NCI-H526 (cell line): Measurements from ENCODE around the gene TDRD6.

Source experiments
- DNase-seq, 2 experiments: peaks; one replicate each; lab custom pipeline; 2025; lab: John Stamatoyannopoulos, UW

TDRD6 gene

DNA sequence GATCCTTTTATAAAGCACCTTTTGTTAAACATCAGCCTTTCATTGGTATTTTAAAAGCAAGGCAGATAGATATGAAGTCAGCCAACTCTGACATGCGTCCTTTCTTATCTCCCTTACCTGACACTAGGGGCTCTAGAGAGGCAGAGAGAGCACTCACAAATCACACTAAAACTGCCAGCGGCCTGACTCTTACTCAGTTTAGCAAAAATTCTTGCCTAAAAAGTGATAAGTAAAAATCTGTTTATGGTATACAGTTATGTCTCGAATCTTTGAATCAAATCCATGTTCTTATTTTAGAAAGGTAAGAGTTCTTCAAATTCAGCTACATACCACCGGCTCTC is 10.4 kb upstream of the TDRD6 start:
- DNase-seq: peak in 1 of 2 experiments; percentile 4

DNA sequence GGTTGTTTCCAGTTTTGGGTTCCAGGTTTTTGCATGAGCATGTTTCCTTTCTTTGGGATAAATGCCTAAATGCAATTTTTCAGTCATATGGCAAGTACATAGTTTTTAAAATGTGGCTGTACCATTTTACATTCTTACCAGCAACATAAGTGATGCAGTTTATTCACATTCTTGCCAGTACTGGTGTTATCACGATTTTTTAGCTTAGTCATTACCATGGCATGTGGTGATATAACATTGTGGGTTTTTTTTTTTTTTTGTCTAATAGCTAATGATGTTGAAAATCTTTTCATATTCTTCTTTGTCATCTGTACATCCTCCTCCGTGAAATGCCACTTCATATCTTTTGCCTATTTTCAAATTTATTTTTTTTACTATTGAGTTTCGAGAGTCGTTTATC is 2.9 kb upstream of the TDRD6 start:
- no peak for DNase-seq

DNA sequence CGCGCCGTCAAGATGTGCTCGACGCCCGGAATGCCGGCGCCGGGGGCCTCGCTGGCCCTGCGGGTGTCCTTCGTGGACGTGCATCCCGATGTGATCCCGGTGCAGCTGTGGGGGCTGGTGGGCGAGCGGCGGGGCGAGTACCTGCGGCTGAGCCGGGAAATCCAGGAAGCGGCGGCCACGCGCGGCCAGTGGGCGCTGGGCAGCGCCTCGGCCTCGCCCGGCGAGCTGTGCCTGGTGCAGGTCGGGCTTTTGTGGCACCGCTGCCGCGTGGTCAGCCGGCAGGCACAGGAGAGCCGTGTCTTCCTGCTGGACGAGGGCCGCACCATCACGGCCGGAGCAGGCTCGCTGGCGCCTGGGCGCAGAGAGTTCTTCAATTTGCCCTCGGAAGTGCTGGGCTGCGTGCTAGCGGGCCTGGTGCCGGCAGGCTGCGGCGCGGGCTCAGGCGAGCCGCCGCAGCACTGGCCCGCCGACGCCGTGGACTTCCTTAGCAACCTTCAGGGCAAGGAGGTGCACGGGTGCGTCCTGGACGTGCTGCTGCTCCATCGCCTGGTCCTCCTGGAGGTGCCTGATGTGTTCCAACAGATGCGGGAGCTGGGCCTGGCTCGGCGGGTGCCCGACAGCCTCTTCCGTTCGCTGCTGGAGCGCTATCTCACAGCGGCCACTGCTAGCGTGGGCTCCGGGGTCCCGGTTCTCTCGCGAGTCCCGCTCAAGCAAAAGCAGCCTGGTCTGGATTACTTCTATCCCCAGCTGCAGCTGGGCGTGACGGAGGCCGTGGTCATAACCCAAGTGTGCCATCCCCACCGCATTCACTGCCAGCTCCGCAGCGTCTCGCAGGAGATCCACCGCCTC is 656 bp downstream of the TDRD6 start:
- no peak for DNase-seq

DNA sequence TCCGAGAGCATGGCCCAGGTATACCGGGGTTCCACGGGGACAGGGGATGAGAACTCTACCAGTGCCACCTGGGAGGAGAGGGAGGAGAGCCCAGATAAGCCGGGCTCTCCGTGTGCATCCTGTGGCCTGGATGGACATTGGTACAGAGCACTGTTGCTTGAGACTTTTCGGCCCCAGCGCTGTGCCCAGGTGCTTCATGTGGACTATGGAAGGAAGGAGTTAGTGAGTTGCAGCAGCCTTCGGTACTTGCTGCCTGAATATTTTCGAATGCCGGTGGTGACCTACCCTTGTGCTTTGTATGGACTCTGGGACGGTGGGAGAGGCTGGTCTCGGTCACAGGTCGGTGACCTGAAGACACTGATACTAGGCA is 1.3 kb downstream of the TDRD6 start:
- DNase-seq: no peak

DNA sequence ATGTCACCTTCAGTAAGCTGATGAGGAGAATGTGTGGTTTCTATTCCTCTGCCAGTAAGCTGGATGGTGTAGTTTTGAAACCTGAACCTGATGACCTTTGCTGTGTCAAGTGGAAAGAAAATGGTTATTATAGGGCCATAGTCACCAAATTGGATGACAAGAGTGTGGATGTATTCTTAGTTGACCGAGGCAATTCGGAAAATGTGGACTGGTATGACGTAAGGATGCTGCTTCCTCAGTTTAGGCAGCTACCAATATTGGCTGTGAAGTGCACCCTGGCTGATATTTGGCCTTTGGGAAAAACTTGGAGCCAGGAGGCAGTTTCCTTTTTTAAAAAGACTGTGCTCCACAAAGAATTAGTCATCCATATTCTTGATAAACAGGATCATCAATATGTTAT is 2.0 kb downstream of the TDRD6 start:
- DNase-seq: no peak

DNA sequence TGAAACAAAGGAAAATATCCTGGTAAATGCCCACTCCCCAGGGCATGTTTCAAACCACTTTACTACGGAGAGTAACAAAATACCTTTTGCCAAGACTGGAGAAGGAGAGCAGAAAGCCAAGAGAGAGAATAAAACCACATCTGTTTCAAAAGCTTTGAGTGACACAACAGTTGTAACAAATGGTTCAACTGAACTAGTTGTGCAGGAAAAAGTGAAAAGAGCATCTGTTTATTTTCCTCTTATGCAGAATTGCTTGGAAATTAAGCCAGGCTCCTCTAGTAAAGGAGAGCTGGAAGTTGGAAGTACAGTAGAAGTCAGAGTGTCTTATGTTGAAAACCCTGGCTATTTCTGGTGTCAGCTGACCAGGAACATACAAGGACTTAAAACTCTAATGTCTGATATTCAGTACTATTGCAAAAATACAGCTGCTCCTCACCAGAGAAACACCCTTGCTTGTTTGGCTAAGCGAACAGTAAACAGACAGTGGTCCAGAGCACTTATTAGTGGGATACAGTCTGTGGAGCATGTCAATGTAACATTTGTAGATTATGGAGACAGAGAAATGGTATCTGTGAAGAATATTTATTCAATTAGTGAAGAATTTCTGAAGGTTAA is 2.6 kb downstream of the TDRD6 start:
- no peak for DNase-seq

DNA sequence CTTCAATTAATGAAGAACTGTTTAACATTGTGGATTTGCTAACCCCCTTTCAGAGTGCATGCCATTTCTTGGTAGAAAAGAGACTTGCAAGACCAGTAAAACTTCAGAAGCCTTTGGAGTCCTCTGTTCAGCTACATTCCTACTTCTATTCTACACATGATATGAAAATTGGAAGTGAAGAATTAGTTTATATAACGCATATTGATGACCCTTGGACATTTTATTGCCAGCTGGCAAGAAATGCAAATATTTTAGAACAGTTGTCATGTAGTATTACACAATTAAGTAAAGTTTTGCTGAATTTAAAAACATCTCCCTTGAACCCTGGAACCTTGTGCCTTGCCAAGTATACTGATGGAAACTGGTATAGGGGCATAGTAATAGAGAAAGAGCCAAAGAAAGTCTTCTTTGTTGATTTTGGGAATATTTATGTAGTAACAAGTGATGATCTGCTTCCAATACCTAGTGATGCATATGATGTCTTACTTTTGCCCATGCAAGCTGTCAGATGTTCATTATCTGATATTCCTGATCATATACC is 3.3 kb downstream of the TDRD6 start:
- DNase-seq: no peak

DNA sequence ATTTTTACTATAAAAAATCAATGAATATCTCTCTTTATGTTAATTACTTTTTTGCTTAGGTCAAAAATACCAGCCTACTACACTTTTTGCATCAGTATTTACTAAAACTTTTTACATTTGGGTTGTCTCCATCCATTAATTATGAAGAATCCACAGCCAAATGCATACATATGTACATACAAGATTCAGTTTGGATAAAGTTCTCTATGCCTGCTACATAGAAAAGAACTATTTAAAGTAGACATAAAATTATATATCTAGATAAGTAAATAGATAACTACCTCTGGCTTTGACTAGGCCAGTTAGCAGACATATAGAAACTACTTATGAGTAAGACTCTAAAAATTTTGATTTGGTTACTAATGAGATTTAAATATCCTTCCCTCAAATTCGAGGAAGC is 12.3 kb downstream of the TDRD6 start:
- DNase-seq: no peak

DNA sequence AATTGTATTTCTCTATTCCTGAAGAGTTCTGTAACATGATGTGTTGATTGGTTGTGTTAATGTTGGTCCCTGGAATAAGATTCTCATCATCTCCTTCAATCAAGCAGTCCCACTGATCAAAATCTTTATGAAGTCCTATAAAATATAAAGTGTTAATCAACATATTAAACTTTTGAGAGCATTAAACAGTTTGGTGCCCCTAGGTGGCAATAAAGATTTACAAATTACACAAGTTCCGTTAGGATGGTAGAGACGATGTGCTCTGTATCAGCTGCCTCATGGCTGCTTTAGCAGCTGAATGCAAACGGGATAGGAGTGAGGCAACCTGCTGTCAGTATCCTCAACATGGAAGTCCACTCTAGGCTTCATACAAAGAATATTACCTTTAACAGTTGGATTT is 16.9 kb downstream of the TDRD6 start:
- DNase-seq: peak; percentile 12 to 73

DNA sequence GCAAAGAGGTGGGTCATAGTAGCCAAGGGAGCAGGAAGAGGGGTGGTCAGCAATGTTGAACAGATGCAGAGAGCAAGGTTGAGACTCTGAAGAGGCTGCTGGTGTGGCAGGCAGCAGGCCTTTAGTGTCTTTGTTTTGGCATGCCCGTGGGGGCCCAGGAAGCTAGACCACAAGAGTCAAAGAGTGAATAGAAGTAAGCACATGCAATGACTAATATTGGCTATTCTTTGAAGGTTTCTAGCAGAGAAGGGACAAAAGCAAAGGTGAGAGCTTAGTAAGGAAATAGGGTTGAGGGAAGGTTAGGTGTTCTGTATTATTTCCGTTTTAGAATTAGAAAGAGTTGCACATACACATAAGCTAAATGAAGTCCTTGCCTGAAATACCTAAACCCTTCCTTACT is 18.8 kb downstream of the TDRD6 start:
- DNase-seq: no peak

DNA sequence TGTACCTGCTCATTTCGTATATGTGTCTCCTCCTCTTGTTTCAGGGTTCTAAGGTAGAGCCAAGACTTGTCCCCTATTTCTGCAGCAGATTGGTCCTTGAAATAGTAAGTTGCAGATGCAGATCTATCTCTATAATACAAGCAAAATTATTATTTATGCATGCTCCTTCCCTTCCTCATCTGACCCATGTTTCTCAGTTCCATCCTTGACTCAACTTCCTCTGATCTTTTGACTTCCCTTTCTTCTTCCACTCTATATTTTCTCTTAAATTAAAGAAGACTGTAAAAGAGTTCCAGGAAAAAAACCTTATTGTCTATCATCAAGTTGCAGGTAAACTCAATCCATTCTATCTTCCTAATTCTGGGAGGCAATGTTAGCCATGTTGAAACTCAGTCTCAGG is 23.8 kb downstream of the TDRD6 start:
- no peak for DNase-seq

DNA sequence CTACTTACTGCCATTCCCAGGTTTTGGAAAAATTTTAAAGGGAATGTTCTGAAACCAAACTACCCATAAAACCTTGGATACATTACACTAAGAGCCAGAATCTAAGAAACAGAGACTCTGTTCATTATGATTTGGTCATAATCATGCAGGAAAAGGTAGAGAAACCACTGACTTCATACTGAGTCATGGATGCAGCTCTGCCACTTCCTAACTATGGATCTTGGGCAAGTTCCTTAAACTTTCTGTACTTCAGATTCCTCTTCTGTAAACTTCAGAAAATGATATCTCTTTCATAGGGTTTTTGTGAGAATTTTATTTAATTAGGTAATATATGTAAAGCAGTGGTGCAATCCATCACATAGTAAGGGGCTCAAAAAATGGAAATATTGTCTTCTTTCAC is 27.5 kb downstream of the TDRD6 start:
- no peak for DNase-seq

DNA sequence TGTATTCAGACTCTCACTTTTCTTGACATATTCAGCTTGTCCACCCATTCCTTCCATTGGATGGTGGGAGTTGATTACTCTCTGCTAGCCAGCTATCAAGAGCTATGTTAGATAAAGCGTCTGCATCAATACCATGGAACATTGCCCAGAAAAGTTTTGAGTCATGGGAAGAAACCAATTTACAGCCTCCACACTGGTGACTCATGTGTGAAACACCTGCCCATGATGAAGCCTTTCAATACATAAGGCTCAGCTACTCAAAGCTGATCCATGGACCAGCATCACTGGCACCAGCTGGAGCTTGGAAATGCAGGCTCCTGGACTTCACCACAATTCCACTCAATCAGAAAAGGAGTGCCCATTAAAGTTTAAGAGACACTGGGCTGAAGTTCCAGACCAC is 31.4 kb downstream of the TDRD6 start:
- no peak for DNase-seq

DNA sequence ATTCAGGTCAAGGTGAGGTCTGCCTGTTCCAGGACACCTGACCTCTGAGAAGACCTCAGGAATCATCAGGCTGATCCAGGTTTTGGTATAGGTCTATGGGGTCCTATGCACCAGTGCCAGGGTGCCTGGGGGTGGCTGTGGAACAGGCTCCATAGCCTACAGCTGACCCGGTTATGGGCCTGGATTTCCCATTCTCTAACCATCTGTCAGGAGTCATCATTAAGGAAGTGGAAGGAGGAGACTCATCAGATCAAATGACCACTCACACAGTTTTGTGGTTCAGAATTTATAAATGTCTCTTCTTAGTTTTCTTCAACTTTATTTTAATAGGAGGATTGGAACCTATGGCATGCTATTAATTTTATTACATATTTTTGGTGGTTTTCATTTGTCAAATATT is 32.7 kb downstream of the TDRD6 start:
- DNase-seq: no peak

DNA sequence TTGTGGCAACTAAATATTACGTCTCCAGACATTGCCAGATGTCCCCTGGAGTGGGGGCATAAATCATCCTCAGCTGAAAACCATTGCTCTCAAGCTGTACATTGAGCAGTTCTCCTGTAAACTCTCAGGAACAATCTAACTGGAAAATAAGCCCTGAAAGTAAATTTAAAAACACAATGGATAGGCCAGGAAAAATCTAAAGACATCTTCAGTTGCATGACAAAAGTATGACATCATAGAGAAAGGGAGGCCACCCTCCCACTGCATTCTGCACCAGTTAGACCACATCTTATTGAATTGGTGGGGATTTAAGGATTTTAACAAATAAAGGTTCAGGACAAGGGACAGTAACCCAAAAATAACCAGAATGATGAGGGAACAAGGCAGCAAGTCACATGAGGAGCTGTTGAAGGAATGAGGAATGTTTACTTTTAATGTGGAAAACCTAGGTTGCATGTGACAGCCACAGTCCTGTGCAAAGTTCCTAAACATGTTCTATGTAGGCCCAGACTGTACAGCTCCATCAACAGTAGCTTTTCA is 42.2 kb downstream of the TDRD6 start:
- DNase-seq: no peak

DNA sequence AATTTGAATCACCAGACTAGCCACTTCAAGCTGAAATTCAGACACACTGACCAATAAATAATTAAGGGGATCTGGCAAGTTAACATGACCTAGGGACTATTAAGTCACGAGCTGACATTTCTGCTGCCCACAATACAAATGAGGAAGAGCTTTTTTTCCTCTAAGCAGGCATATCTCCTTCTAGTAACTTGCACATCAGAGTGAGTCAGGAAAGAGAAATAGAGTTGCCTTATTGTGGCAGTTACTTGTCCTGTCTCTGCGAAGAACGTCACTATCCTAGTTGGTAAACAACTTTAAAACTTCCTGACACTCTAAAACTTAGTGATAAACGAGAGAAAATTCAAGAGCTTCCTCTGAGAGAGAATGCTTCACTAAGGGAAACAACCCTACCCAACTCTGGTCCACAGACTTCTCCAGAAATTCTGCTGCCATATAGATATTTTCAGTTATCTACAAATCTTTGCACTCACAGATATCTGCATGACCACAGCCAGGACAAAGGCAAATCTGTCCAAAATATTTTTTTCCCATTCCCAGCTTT is 43.3 kb downstream of the TDRD6 start:
- no peak for DNase-seq

DNA sequence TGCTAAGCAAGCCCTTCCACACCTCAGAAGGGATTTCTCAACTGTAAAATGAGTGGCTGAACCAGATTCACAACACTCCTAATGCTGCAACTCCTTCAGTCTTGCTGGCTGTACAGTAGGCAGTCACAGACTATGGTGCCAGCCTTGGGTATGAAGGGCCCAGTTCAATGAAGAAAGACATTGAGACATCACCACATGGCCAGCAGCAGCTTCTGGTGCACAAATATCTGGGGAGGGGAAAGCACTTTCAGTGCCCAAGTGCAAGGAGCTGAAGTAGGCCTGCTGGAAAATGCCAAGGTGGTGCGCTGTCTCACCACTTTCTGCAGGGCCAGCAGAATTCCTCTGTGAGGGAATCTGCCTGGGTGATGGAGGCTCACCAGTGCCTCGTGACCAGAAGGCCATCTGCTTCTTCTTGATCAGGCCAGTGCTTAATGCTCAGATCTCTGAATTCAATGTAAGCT is 45.7 kb downstream of the TDRD6 start:
- no peak for DNase-seq

DNA sequence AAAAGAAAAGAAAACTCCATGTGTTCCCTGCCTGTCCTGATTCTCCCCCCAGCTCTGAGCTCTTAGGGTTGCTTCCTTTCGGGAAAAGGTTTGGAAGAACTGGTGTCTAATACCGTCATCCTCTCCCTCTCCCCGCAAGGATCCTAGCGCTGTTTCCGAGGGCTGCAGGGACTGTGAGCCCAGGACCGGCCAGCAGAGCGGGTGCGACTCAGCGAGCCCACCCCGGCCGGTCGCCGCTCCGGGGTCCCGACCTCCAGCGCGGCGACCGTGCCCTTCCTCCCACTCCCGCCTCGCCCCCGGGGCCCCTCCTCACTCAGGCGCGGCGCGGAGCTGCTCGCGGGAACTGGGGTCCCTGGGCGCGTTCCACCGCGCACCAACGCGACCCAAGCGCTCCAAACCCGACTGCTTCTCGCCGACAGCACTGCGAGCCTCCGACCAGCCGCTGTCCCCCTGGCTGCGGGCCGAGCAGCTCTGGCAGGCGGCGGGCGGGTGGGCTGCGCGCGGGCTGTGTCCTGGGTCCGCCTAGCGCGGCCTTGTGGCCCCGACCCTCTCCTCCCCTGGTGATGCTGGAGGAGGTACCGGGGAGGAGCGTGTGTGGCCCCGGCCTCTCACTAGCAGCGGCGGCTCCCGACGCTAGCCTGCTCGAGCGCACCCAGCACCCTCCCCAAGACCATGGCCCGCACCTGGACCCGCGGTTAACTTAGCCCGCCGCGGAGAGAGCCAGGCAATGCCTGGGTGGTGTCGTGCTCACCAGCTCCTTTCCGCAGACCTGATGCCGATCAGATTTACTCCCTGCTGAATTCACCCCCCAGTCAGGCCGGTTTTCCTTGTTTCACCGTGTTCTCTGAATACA is 47.4 kb downstream of the TDRD6 start, which contains the start of gene PLA2G7:
TSS of gene PLA2G7 (minus strand) at position 509 of the 853 bp plus-strand sequence. CDS start 12,484 bp downstream, outside the sequence.
- DNase-seq: peak; percentile 53 to 70

DNA sequence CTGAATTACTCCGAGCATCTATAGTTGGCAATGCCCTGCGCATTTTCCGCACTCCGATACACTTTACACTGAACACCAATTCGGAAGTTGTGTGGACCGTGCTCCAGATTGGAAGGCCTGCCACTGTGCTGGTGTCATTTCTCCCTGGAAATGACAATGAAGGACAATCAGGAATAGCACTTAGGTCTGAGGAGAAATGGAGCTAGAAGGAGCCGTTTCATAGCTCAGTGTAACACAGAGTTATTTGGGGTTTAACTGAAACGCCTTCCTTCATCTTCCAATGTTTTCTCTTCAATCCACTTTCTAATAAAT is 48.0 kb downstream of the TDRD6 start:
- DNase-seq: no peak

DNA sequence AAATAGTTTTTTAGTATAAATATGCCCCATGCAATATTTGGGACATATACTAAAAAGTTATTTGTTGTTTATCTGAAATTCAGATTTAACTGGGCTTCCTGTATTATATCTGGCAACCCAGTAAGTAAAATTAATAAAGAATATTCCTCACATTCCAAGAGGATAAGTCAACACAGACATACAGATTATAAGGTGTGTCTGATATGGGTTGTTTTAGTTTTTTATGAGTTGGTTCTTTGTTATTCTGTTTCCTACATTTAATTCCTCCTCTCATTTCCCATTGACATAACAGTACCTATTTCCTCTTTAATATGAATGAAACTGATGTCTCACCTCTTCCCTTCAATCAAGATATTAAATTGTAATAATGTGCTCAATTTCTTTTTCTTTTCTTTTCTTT is 49.2 kb downstream of the TDRD6 start:
- DNase-seq: no peak

DNA sequence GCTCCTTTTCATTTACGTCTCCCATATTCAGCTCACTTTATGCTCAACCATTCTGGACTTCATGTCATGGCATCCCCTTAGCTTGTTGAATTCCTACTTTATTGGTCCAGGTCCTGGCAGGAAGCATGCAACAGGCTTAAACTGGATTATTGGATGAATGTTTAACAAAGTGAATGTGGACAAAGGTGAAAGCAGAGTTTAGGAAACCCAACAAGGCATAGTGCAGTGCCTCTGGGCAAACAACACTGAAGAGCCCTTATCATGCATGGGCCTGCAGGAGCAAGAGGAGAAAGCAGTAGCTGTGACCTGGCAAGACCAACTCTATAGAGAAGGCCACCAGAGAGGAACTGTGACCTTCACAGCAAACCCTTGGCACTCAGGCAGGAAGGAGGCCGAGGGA is 53.8 kb downstream of the TDRD6 start:
- DNase-seq: no peak

DNA sequence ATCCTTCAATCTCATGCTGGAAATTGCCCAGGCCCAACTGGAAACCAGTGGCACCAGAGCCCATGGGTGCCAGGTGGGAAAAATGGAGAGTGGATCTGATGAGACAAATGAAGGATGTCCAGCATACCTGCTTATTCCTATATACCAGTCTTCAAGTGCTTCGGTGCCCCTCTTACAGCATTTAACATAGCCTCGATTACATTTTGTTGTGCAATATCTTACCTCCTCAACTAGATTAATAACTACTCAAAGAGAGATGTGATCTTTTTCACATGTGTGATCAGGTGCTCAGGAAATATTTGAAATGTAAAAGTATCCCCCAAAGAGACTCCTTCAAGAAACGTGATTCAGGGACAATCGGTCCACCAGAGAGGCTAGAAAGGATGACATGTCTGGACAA is 54.2 kb downstream of the TDRD6 start:
- DNase-seq: no peak
